H1 (cell line): ENCODE measurements around the gene NUP210. TPM values are rescaled to one million over a fixed set of nuclear protein-coding genes. Genes with fewer than 3 reads are reported as not detected.

Experiments
- CTCF ChIA-PET: fragments of 300-600 bp; sonication (Branson Sonifier 250); formaldehyde crosslinking; loops from one replicate; lab custom pipeline; 2021; ENCODE audit not compliant: partially characterized antibody; lab: Charles Lee
- POLR2A ChIA-PET: fragments of 300-600 bp; sonication (Branson Sonifier 250); formaldehyde crosslinking; loops from one replicate; lab custom pipeline; 2021; ENCODE audit warnings: inconsistent platforms; ENCODE audit not compliant: partially characterized antibody; lab: Charles Lee
- DNase-seq, 2 experiments: peaks; one replicate each; pipeline versions ENCODE4 v3.0.0 to v3.0.0-alpha.2; 2010 to 2022; ENCODE audit warnings: low spot score in 2 of 2, low read depth in 1 of 2, mixed read lengths in 1 of 2
- FAIRE-seq: peaks from 2 replicates; lab custom pipeline; 2011; peaks lifted over from hg19 to GRCh38; lab: Jason Lieb, UNC
- H2AFZ ChIP-seq: 2 replicates; pipeline ENCODE4 v1.8.1; 2012; ENCODE audit warnings: low read length, inconsistent platforms
- H2AK5ac ChIP-seq: 2 replicates; pipeline ENCODE4 v1.6.1; 2013; ENCODE audit warnings: low read depth, low read length
- H2BK120ac ChIP-seq: replicated peaks from 2 replicates; pipeline ENCODE3; 2013; ENCODE audit warnings: low read depth, low read length, inconsistent platforms
- H2BK12ac ChIP-seq: 2 replicates; pipeline ENCODE4 v1.6.1; 2013; ENCODE audit warnings: low read depth, low read length
- H2BK15ac ChIP-seq: 2 replicates; pipeline ENCODE4 v1.6.1; 2013; ENCODE audit warnings: low read length
- H2BK20ac ChIP-seq: 2 replicates; pipeline ENCODE4 v1.6.1; 2013; ENCODE audit warnings: low read length
- H2BK5ac ChIP-seq: 2 replicates; pipeline ENCODE4 v1.6.1; 2013; ENCODE audit warnings: low read depth, low read length
- H3K14ac ChIP-seq: 2 replicates; pipeline ENCODE4 v1.6.1; 2013; ENCODE audit warnings: inconsistent platforms; ENCODE audit not compliant: insufficient read length
- H3K18ac ChIP-seq: 2 replicates; pipeline ENCODE4 v1.6.1; 2013; ENCODE audit warnings: low read length; ENCODE audit errors: extremely low read depth
- H3K23ac ChIP-seq: 2 replicates; pipeline ENCODE4 v1.6.1; 2013; ENCODE audit warnings: inconsistent platforms; ENCODE audit not compliant: insufficient read length
- H3K23me2 ChIP-seq: 2 replicates; pipeline ENCODE4 v1.6.1; 2013; ENCODE audit warnings: low read depth, low read length
- H3K27ac ChIP-seq: 2 replicates; pipeline ENCODE4 v1.6.1; 2011; ENCODE audit warnings: low read depth, low read length, inconsistent platforms
- H3K27me3 ChIP-seq, 4 experiments: replicated peaks in 1 of 4; 1 replicate in 1 of 4; 2 replicates in 3 of 4; pipeline versions ENCODE4 v1.6.1 to v1.8.1; 2011 to 2013; ENCODE audit warnings: low read length in 3 of 4, mild to moderate bottlenecking in 3 of 4, inconsistent platforms in 2 of 4, mixed read lengths in 2 of 4, moderate library complexity in 1 of 4; ENCODE audit not compliant: control insufficient read depth in 3 of 4, insufficient read depth in 3 of 4; ENCODE audit errors: extremely low read depth in 1 of 4
- H3K36me3 ChIP-seq, 4 experiments: 2 replicates each; pipeline versions ENCODE4 v1.6.1 to v1.8.1; 2011 to 2013; ENCODE audit warnings: mild to moderate bottlenecking in 4 of 4, low read length in 3 of 4, moderate library complexity in 2 of 4, control low read depth in 1 of 4, inconsistent platforms in 1 of 4; ENCODE audit not compliant: insufficient read depth in 4 of 4, control insufficient read depth in 2 of 4
- H3K4ac ChIP-seq: replicated peaks from 2 replicates; pipeline ENCODE3; 2013; ENCODE audit warnings: low read length, low read depth, mixed read lengths, inconsistent platforms; ENCODE audit not compliant: insufficient read length
- H3K4me1 ChIP-seq, 4 experiments: replicated peaks in 1 of 4; 1 replicate in 1 of 4; 2 replicates in 3 of 4; pipeline versions ENCODE4 v1.6.1 to v1.8.1; 2011 to 2013; ENCODE audit warnings: low read length in 3 of 4, inconsistent platforms in 2 of 4, mixed read lengths in 1 of 4; ENCODE audit not compliant: insufficient read depth in 4 of 4, control insufficient read depth in 3 of 4
- H3K4me2 ChIP-seq, 2 experiments: 2 replicates each; pipeline versions ENCODE4 v1.6.1 to v1.8.1; 2011 to 2013; ENCODE audit warnings: low read depth in 2 of 2, low read length in 2 of 2, control low read depth in 1 of 2, inconsistent platforms in 1 of 2, mild to moderate bottlenecking in 1 of 2; ENCODE audit not compliant: insufficient read depth in 1 of 2
- H3K4me3 ChIP-seq, 4 experiments: fragments of 200-600, 300-600 bp in 1 of 4; sonication (generic), shearing (Covaris generic), sonication (Bioruptor Twin) in 1 of 4; 2 replicates each; pipeline versions ENCODE4 v1.5.1 to v1.8.1; 2011 to 2016; ENCODE audit warnings: low read length in 4 of 4, low read depth in 3 of 4, control low read depth in 2 of 4, inconsistent platforms in 2 of 4, mild to moderate bottlenecking in 2 of 4, mixed read lengths in 1 of 4, moderate library complexity in 1 of 4; ENCODE audit not compliant: insufficient read depth in 2 of 4; ENCODE audit errors: extremely low read depth in 1 of 4
- H3K56ac ChIP-seq: replicated peaks from 2 replicates; pipeline ENCODE3; 2013; ENCODE audit warnings: low read depth, mild to moderate bottlenecking, mixed read lengths, low read length, inconsistent platforms; ENCODE audit not compliant: insufficient read length
- H3K79me1 ChIP-seq: 2 replicates; pipeline ENCODE4 v1.6.1; 2013; ENCODE audit warnings: low read depth, low read length, control low read depth
- H3K79me2 ChIP-seq, 2 experiments: 2 replicates each; pipeline versions ENCODE4 v1.6.1 to v1.8.1; 2012 to 2013; ENCODE audit warnings: low read length in 2 of 2, mild to moderate bottlenecking in 2 of 2, inconsistent platforms in 1 of 2; ENCODE audit not compliant: insufficient read depth in 2 of 2, control insufficient read depth in 1 of 2
- H3K9ac ChIP-seq, 4 experiments: replicated peaks in 1 of 4; 1 replicate in 1 of 4; 2 replicates in 3 of 4; pipeline versions ENCODE4 v1.6.1 to v1.8.1; 2011 to 2013; ENCODE audit warnings: low read depth in 3 of 4, low read length in 3 of 4, control low read depth in 2 of 4, mild to moderate bottlenecking in 2 of 4, moderate library complexity in 2 of 4, inconsistent platforms in 1 of 4; ENCODE audit errors: extremely low read depth in 1 of 4
- H3K9me3 ChIP-seq, 2 experiments: 2 replicates each; pipeline versions ENCODE4 v1.6.1 to v1.8.1; 2012 to 2013; ENCODE audit warnings: mild to moderate bottlenecking in 2 of 2, moderate library complexity in 2 of 2, control low read depth in 1 of 2, inconsistent platforms in 1 of 2, low read depth in 1 of 2, low read length in 1 of 2, mixed read lengths in 1 of 2; ENCODE audit not compliant: insufficient read depth in 2 of 2
- H4K20me1 ChIP-seq, 2 experiments: replicated peaks in 1 of 2; 2 replicates each; pipeline versions ENCODE3 to v1.8.1; 2011 to 2013; ENCODE audit warnings: inconsistent platforms in 2 of 2, low read length in 2 of 2, mild to moderate bottlenecking in 1 of 2; ENCODE audit not compliant: insufficient read depth in 2 of 2, control insufficient read depth in 1 of 2
- H4K5ac ChIP-seq: 2 replicates; pipeline ENCODE4 v1.6.1; 2013; ENCODE audit warnings: low read length, low read depth, mixed read lengths, inconsistent platforms; ENCODE audit not compliant: insufficient read length
- H4K8ac ChIP-seq: 2 replicates; pipeline ENCODE4 v1.8.0; 2013; ENCODE audit warnings: mild to moderate bottlenecking, moderate library complexity, low read length, inconsistent platforms; ENCODE audit not compliant: insufficient read depth; ENCODE audit errors: extremely low read depth
- H4K91ac ChIP-seq: replicated peaks from 2 replicates; pipeline ENCODE3; 2013; ENCODE audit warnings: low read length, mixed read lengths, inconsistent platforms; ENCODE audit not compliant: insufficient read length
- CEBPB ChIP-seq: IDR thresholded peaks from 2 replicates; pipeline ENCODE4 v1.6.1; 2012; ENCODE audit warnings: low read depth, low read length
- CHD2 ChIP-seq: IDR thresholded peaks from 2 replicates; pipeline ENCODE4 v1.6.1; 2012; ENCODE audit warnings: low read length, improper control_type of control experiment
- E2F6 ChIP-seq: IDR thresholded peaks from 2 replicates; pipeline ENCODE4 v1.6.1; 2012; ENCODE audit warnings: inconsistent platforms
- GABPA ChIP-seq: IDR thresholded peaks from 2 replicates; pipeline ENCODE4 v1.6.1; 2011; ENCODE audit warnings: mild to moderate bottlenecking, low read length, moderate library complexity, borderline replicate concordance; ENCODE audit not compliant: insufficient read depth
- HDAC6 ChIP-seq: IDR thresholded peaks from one replicate; pipeline ENCODE4 v1.7.1; 2012; ENCODE audit warnings: low read depth, mild to moderate bottlenecking, inconsistent platforms, low read length, moderate library complexity
- JUN ChIP-seq: IDR thresholded peaks from 2 replicates; pipeline ENCODE4 v1.6.1; 2011; ENCODE audit warnings: low read depth, mild to moderate bottlenecking, improper control_type of control experiment, low read length
- MAFK ChIP-seq: IDR thresholded peaks from 2 replicates; pipeline ENCODE4 v1.6.1; 2012; ENCODE audit warnings: low read depth, mild to moderate bottlenecking, improper control_type of control experiment, low read length
- NRF1 ChIP-seq: IDR thresholded peaks from 2 replicates; pipeline ENCODE4 v1.6.1; 2011; ENCODE audit warnings: mild to moderate bottlenecking, low read depth, low read length, improper control_type of control experiment
- POLR2A ChIP-seq, 2 experiments: IDR thresholded peaks; 1 replicate in 1 of 2; 2 replicates in 1 of 2; pipeline ENCODE4 v1.6.1; 2011; ENCODE audit warnings: low read depth in 2 of 2, low read length in 2 of 2, mild to moderate bottlenecking in 2 of 2; ENCODE audit errors: control extremely low read depth in 1 of 2
- SP1 ChIP-seq: IDR thresholded peaks from 2 replicates; pipeline ENCODE4 v1.6.1; 2011; ENCODE audit warnings: low read depth, low read length
- USF2 ChIP-seq: IDR thresholded peaks from 2 replicates; pipeline ENCODE4 v1.6.1; 2011; ENCODE audit warnings: low read length, improper control_type of control experiment
- whole genome bisulfite sequencing, 2 experiments: shearing (Covaris generic) in 1 of 2; methylation state at CpG; one replicate each; pipeline versions ENCODE4 v1.1.6 to v1.1.7; 2013 to 2015; ENCODE audit warnings: low lambda C conversion rate in 2 of 2, mixed read lengths in 2 of 2, inconsistent platforms in 1 of 2, low coverage in 1 of 2, missing lambda C conversion rate in 1 of 2; ENCODE audit not compliant: insufficient replicate concordance in 2 of 2, insufficient coverage in 1 of 2, insufficient read length in 1 of 2; ENCODE audit errors: extremely low coverage in 1 of 2, missing lambda C conversion rate in 1 of 2; 5-methylcytosine and 5-hydroxymethylcytosine counted together
- polyA plus RNA-seq, 7 experiments: library from polyadenylated mRNA; depleted of rRNA in 3 of 7; stranded (reverse) in 5 of 7; unstranded in 2 of 7; fragments of >200 nt in 5 of 7; fragments of 200-250 nt in 2 of 7; gene quantifications; 1 replicate in 5 of 7; 2 replicates in 1 of 7; 4 replicates in 1 of 7; pipeline versions ENCODE4 v1.2.1 to v1.2.3, GENCODE V29; 2011 to 2013; ENCODE audit warnings: missing spikeins in 2 of 7, mixed read lengths in 2 of 7
- total RNA-seq: library from RNA; stranded (reverse); fragmentation: NEBNext Ultra II Directional; extraction: Animal tissue kit (Norgen Biotek cat#: 25700); gene quantifications from 2 replicates; pipeline ENCODE4 v1.2.1, GENCODE V29; 2021

NUP210 gene
- total and polyA plus RNA-seq, 2 of the 8 experiments (the other 6 are each of a cell fraction or from before 2014, with no cell fraction given) = 51.0 to 53.7 TPM

GRCh38 chr3:13455644-13456043 lies 35.5 kb upstream of the NUP210 start:
- no peak overlapping the region for H2AK5ac ChIP-seq
- ChIA-PET CTCF (interaction anchor here (0.9 to 4.8 kb wide), 13 partner anchors 7 to 254 kb away, joined by 3 to 57 read pairs (median 4); no protein-coding TSS in a partner anchor), POLR2A (no interaction called here)
- H3K4ac ChIP-seq = no peak overlapping the region
- H4K8ac ChIP-seq = no peak overlapping the region
- no peaks in the 10 kb centered on the region for H3K9me3 ChIP-seq
- H2BK20ac ChIP-seq = no peak overlapping the region
- peak overlapping the region; percentile 77; the same call in 1 of the 2 replicates for H2BK5ac ChIP-seq
- DNase-seq (no peak), FAIRE-seq (no peak)
- H3K27me3 ChIP-seq = peaks cover 0 to 4% (median 3%) of the 10 kb centered on the region in 4 experiments; a peak in 4 of 7 replicates
- H3K27ac ChIP-seq = no peak overlapping the region
- H3K4me1 ChIP-seq = peaks cover 2 to 5% (median 4%) of the 10 kb centered on the region in 4 experiments; a peak in 5 of 7 replicates
- H3K23ac ChIP-seq = no peak overlapping the region
- H4K91ac ChIP-seq = no peak overlapping the region
- no peaks in the 10 kb centered on the region for H4K20me1 ChIP-seq
- H4K5ac ChIP-seq = no peak overlapping the region
- H2AFZ ChIP-seq = no peak overlapping the region; the same call in 1 of the 2 replicates
- no peaks in the 10 kb centered on the region for H3K79me2 ChIP-seq
- no peak overlapping the region for H2BK120ac ChIP-seq
- no peaks in the 10 kb centered on the region for H3K79me1 ChIP-seq
- H2BK12ac ChIP-seq = peak overlapping the region; percentile 30; the same call in 1 of the 2 replicates
- no peaks in the 10 kb centered on the region for H3K36me3 ChIP-seq
- H2BK15ac ChIP-seq = no peak overlapping the region
- H3K9ac ChIP-seq = no peak overlapping the region
- WGBS, 2 experiments = 83% methylated on average over 6 of the region's 6 CpGs; no CpG with 5 or more reads in 1 of the 2 experiments
- TF ChIP-seq POLR2A (IDR thresholded peaks at IDR 0.05; ENCODE audit: control extremely low read depth in 1 of 2, low read depth in 2 of 2, low read length in 2 of 2) (no peak), MAFK (no peak), E2F6 (no peak), USF2 (no peak), CHD2 (no peak), HDAC6 (no peak), NRF1 (no peak), SP1 (no peak), GABPA (no peak), CEBPB (no peak), JUN (no peak)
- no peak overlapping the region for H3K14ac ChIP-seq
- no peaks in the 10 kb centered on the region; the same call in 1 of the 2 replicates for H3K23me2 ChIP-seq
- no peak overlapping the region for H3K4me2 ChIP-seq
- no peak overlapping the region for H3K4me3 ChIP-seq
- no peak overlapping the region for H3K56ac ChIP-seq
- no peak overlapping the region for H3K18ac ChIP-seq
